Activated CD8-positive, alpha-beta memory T cell treated with anti-CD3 and anti-CD28 coated beads, Interleukin-2, amount 10 ng/mL, durations not matched to agents 7 days and 5 days (primary cell): ENCODE results near the gene EPS8L1. TPM values are rescaled to one million over a fixed set of nuclear protein-coding genes. Genes with fewer than 3 reads are reported as not detected.
A peak's percentile ranks its signal among the peaks of the same experiment; 100 is the strongest.

Experiments used
- ATAC-seq: fragments of 150-1000 bp; cut with Tn5 transposase; one replicate; pipeline ENCODE4 v1.10.0; 2021; ENCODE audit warnings: moderate library complexity
- CTCF ChIA-PET: fragments of 350-600 bp; sonication (Branson Sonifier 250); formaldehyde crosslinking; loops from one replicate; lab custom pipeline; 2021; ENCODE audit warnings: antibody characterized with exemption; lab: Charles Lee
- DNase-seq: peaks from one replicate; pipeline ENCODE4 v3.0.0-alpha.2; 2020
- H3K27ac Mint-ChIP-seq: one replicate; pipeline ENCODE4 v1.8.0; 2021; ENCODE audit warnings: mild to moderate bottlenecking, mixed read lengths
- H3K27me3 Mint-ChIP-seq: one replicate; pipeline ENCODE4 v1.8.0; 2021; ENCODE audit warnings: mixed read lengths
- H3K36me3 Mint-ChIP-seq: one replicate; pipeline ENCODE4 v1.8.0; 2021; ENCODE audit warnings: mild to moderate bottlenecking, mixed read lengths
- H3K4me1 Mint-ChIP-seq: one replicate; pipeline ENCODE4 v1.8.0; 2021; ENCODE audit warnings: mixed read lengths
- H3K4me3 Mint-ChIP-seq: one replicate; pipeline ENCODE4 v1.8.0; 2021; ENCODE audit warnings: mild to moderate bottlenecking, moderate library complexity, mixed read lengths
- H3K9me3 Mint-ChIP-seq: one replicate; pipeline ENCODE4 v1.8.0; 2022; ENCODE audit warnings: low read depth, mixed read lengths
- total RNA-seq, 2 experiments: library from RNA; stranded (reverse); gene quantifications; one replicate each; pipeline ENCODE4 v1.2.3, GENCODE V29; 2021

The EPS8L1 gene
- total RNA-seq, 2 experiments from 2014 or later = 4.5 to 9.8 TPM

- Mint-ChIP-seq H3K4me3 (no peak overlapping the region), H3K9me3 (no peaks in the 10 kb centered on the region)
Measured at GRCh38 chr19:55086730-55087541, 11.3 kb downstream of the EPS8L1 start.

DNA sequence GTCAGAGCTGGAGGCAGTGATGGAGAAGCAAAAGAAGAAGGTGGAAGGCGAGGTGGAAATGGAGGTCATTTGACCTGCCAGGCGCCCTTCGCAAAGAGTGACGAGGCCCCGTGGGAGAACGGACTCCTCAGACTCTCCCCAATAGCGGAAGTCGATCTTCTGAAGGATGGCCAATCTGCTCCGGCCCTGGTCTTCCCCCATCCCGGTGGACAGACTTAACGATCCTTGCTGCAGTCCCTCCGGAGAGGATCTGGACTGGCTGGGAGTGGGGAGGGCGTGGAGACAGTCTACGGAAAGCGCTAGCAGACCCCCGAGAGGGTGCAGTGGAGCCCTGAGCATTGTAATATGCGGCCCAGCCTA, 11.9 kb downstream of the EPS8L1 start:
- no peaks in the 10 kb centered on the region for H3K9me3 Mint-ChIP-seq
- peaks cover 50% of the 10 kb centered on the region for H3K27me3 Mint-ChIP-seq
- peaks cover 18% of the 10 kb centered on the region for H3K4me1 Mint-ChIP-seq
- ATAC-seq (no peak), DNase-seq (no peak)
- H3K36me3 Mint-ChIP-seq = peaks cover 10% of the 10 kb centered on the region
- CTCF ChIA-PET = interaction anchor here (1.2 to 2.5 kb wide), 7 partner anchors 12 to 206 kb away, joined by 3 to 17 read pairs (median 4); partner anchors contain the start of genes EPS8L1 and PPP1R12C
- no peak overlapping the region for H3K4me3 Mint-ChIP-seq
- H3K27ac Mint-ChIP-seq = no peak overlapping the region

More at GRCh38 chr19:55086730-55087541, 11.3 kb downstream of the EPS8L1 start:
- CTCF ChIA-PET = interaction anchor here (1.2 to 2.5 kb wide), 4 partner anchors 17 to 73 kb away, joined by 3 to 17 read pairs (median 6); partner anchors contain the start of gene PPP1R12C
- DNase-seq (peak; percentile 65), ATAC-seq (peak; percentile 60)
- Mint-ChIP-seq H3K27me3 (peaks cover 55% of the 10 kb centered on the region), H3K36me3 (peaks cover 10% of the 10 kb centered on the region), H3K27ac (no peak overlapping the region), H3K4me1 (peaks cover 21% of the 10 kb centered on the region)

DNA sequence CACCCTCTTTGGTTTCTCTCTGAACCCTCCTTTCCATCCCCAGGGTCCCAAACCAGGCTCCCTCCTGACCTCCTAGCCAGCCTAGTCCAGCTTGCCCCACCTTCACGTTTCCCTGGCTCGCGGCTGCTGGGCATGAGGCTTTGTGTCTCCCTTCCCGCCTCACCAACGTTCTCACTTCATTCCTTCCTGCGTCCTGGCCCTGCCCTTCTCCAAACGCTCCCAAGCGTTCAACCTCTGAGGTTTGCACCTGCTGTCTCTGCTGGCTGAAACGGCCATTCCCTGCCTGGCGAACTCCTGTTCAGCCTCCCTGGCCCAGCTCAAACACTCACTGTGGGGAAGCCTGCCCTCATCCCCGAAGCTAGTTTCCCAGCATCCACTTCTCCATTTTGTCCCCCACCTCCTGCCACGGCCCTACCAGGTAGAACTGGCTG, 12.4 kb downstream of the EPS8L1 start:
- DNase-seq (no peak), ATAC-seq (no peak)
- Mint-ChIP-seq H3K4me3 (no peak overlapping the region), H3K27ac (no peak overlapping the region), H3K9me3 (no peaks in the 10 kb centered on the region), H3K4me1 (peaks cover 16% of the 10 kb centered on the region), H3K36me3 (peaks cover 10% of the 10 kb centered on the region), H3K27me3 (peaks cover 45% of the 10 kb centered on the region)
- CTCF ChIA-PET = interaction anchor here (0.7 to 2.5 kb wide), 12 partner anchors 12 to 251 kb away, joined by 3 to 17 read pairs (median 5); partner anchors contain the start of genes EPS8L1, PPP1R12C, RDH13 and TNNI3

DNA sequence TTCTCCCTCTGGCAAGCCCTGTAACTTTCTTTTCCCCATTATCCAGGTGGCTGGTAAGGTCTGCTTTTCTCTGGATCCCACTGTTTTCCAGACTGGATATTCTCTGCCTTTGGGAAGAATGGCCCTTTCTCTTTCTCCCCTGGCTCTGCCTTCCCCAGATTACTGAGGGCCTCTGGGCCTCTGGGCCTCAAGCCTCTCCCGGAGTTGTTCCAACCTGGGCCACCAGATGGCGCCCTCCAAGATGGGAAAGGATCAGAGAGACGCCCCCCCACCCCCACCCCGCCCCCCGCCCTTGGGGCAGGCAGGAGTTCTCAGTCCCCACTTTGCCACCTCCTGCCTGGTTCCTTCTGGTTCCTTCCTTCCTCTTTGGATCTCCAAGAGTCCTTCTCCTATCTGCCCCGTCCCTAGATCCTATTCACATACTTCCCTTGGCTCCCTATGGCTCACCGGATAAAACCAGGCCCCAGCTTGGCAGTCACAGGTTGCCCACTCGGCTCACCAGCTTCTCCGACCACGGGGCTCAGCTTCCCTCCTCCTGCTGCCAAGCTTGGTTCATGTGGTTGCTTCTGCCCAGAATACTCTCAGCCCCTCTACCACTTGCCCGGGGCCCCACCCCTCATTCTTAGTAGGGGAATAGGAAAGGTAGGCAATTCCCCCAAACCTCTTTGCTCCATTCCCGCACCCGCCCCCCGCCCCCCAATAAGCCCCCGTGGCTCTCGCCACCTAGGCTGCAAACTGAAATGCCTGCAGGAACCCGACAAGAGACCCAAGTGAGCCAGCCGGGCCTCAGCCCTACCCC, 13.1 kb downstream of the EPS8L1 start:
- H3K27me3 Mint-ChIP-seq = peaks cover 42% of the 10 kb centered on the region
- DNase-seq (peak; percentile 84), ATAC-seq (no peak)
- CTCF ChIA-PET = interaction anchor here (0.5 to 2.5 kb wide), 19 partner anchors 8 to 329 kb away, joined by 3 to 17 read pairs (median 4); partner anchors contain the start of genes EPS8L1, PPP1R12C, RDH13 and TNNI3
- H3K36me3 Mint-ChIP-seq = peaks cover 10% of the 10 kb centered on the region
- H3K27ac Mint-ChIP-seq = no peak overlapping the region
- no peaks in the 10 kb centered on the region for H3K9me3 Mint-ChIP-seq
- H3K4me1 Mint-ChIP-seq = peaks cover 16% of the 10 kb centered on the region
- H3K4me3 Mint-ChIP-seq = no peak overlapping the region

DNA sequence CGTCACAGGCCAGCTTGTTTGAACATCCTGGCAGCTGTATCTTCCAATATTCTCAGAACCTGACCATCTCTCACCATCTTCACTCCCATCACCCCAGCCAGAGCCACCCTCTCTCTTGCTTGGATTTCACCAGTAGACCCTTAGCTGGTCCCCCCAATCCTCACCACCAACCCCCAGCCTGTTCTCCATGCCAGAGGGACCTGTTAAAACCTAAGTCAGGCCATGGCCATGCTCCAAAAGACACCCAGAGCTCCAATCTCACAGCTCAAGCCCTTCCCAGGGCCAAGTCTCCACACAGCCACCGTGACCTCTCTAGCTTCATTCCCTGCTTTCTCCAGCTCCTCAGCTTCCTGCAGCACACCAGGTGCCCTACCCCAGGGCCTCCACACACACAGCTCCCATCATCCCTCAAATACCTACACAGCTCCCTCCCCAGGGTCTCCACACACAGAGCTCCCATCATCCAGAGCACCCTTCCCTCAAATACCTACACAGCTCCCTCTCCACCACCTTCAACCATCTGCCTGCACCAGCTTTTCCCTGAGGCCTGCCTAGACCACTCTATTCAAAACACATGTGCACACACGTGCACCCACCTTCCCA, 13.8 kb downstream of the EPS8L1 start:
- H3K36me3 Mint-ChIP-seq = peaks cover 10% of the 10 kb centered on the region
- CTCF ChIA-PET = interaction anchor here (0.5 to 2.4 kb wide), 9 partner anchors 9 to 328 kb away, joined by 3 to 12 read pairs (median 4); partner anchors contain the start of gene RDH13
- H3K27me3 Mint-ChIP-seq = peaks cover 36% of the 10 kb centered on the region
- H3K4me3 Mint-ChIP-seq = no peak overlapping the region
- H3K9me3 Mint-ChIP-seq = no peaks in the 10 kb centered on the region
- no peak for ATAC-seq
- DNase-seq = no peak
- H3K4me1 Mint-ChIP-seq = peaks cover 16% of the 10 kb centered on the region
- H3K27ac Mint-ChIP-seq = no peak overlapping the region

DNA sequence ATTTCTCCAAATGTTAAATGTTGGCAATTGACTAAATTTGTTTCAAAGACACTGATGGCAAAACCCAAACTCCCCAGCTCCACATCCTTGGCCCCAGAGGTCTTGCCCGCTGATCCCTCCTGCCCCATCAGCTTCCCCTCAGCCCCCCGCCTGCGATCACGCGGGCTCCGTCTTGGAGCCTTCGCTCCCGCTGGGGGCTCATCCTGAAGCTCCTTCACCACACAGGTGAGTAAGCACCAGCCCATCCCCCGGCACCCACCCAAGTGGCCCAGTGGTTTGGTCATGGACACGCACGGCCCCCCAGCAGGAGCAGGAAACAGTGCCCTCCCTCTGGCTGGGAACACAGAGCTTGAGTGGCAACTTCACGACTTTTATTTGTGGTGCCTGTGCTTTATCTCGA, 14.9 kb downstream of the EPS8L1 start:
- peaks cover 16% of the 10 kb centered on the region for H3K4me1 Mint-ChIP-seq
- H3K4me3 Mint-ChIP-seq = no peak overlapping the region
- no peak overlapping the region for H3K27ac Mint-ChIP-seq
- peaks cover 10% of the 10 kb centered on the region for H3K36me3 Mint-ChIP-seq
- ATAC-seq = no peak
- CTCF ChIA-PET = no interaction called here
- peaks cover 26% of the 10 kb centered on the region for H3K27me3 Mint-ChIP-seq
- DNase-seq = no peak
- no peaks in the 10 kb centered on the region for H3K9me3 Mint-ChIP-seq

GRCh38 chr19:55091126-55091910, 15.6 kb downstream of the EPS8L1 start:
- ATAC-seq (no peak), DNase-seq (no peak)
- H3K9me3 Mint-ChIP-seq = no peaks in the 10 kb centered on the region
- no peak overlapping the region for H3K4me3 Mint-ChIP-seq
- H3K27me3 Mint-ChIP-seq = peaks cover 19% of the 10 kb centered on the region
- peaks cover 10% of the 10 kb centered on the region for H3K36me3 Mint-ChIP-seq
- peaks cover 16% of the 10 kb centered on the region for H3K4me1 Mint-ChIP-seq
- CTCF ChIA-PET = no interaction called here
- H3K27ac Mint-ChIP-seq = no peak overlapping the region

- Mint-ChIP-seq H3K27me3 (peaks cover 17% of the 10 kb centered on the region), H3K4me1 (peaks cover 15% of the 10 kb centered on the region), H3K4me3 (no peak overlapping the region), H3K27ac (no peak overlapping the region), H3K9me3 (no peaks in the 10 kb centered on the region), H3K36me3 (peaks cover 10% of the 10 kb centered on the region)
- DNase-seq (no peak), ATAC-seq (no peak)
- CTCF ChIA-PET = no interaction called here
Measured at GRCh38 chr19:55091955-55092354, 16.3 kb downstream of the EPS8L1 start.

DNA sequence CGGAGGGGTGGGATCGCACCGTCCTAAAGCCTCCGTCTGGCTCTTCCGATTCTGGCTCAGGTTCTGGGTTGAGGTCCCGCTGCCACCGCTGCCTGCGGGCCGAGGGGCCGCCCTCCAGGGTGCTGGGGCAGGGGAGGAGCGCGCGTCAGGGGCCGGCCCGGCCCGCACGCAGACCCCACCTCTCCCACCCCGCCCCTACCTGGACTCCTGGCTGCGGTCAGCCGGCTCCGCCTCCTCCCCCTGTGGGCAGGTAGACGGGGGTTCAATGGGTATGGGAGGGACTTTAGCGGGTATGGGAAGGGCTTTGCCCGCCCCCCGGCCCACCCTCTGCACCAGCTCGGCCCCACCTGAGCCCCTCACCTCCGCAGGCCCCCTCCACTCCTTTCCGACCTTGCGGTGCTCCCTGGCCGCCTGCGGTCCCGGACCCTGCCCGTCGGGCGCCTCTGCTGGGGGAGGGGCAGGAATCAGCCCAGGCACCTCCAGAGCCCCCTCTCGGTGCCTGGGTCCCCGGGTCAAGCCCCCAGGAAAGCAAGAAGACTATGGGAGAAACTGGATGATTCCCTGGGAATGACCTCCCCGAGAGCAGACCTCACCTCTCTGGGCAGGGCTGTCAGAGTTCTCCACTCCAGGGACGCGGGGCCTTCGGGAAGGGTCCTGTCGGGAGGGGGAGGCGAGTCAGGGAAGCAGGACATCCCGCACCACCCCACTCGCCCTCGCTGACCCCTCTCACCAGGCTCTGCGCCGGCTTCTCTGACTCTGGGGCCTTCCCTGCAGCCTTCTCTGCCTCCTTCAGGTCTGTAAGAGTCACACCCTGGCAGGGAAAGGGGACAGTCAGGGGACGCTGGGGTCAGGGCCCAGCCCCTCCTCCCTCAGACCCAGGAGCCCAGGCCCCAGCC, 17.0 kb downstream of the EPS8L1 start:
- no peak for ATAC-seq
- Mint-ChIP-seq H3K9me3 (no peaks in the 10 kb centered on the region), H3K4me3 (no peak overlapping the region)

GRCh38 chr19:55094456-55095259, 19.0 kb downstream of the EPS8L1 start:
- H3K4me3 Mint-ChIP-seq = no peak overlapping the region
- ATAC-seq = no peak
- DNase-seq = no peak
- no peaks in the 10 kb centered on the region for H3K27me3 Mint-ChIP-seq
- peaks cover 1% of the 10 kb centered on the region for H3K36me3 Mint-ChIP-seq
- no peaks in the 10 kb centered on the region for H3K9me3 Mint-ChIP-seq
- H3K4me1 Mint-ChIP-seq = no peaks in the 10 kb centered on the region
- CTCF ChIA-PET = no interaction called here
- H3K27ac Mint-ChIP-seq = no peak overlapping the region

More for the DNA sequence above, 17.0 kb downstream of the EPS8L1 start:
- H3K4me1 Mint-ChIP-seq = peaks cover 9% of the 10 kb centered on the region
- peaks cover 7% of the 10 kb centered on the region for H3K36me3 Mint-ChIP-seq
- no peak overlapping the region for H3K27ac Mint-ChIP-seq
- H3K27me3 Mint-ChIP-seq = peaks cover 9% of the 10 kb centered on the region
- no peak for DNase-seq
- CTCF ChIA-PET = no interaction called here
